Central memory CD4-positive, alpha-beta T cell (primary cell): ENCODE measurements around the gene PBXIP1.
"Not testable (repeated sequence)": the region's sequence is repeated elsewhere in the genome, so short reads cannot be mapped to it uniquely, and the experiment has no call there.

Experiments used
- DNase-seq: peaks from one replicate; pipeline ENCODE4 v3.0.0; 2022

PBXIP1 gene

GRCh38 chr1:154994591-154994990, 38.7 kb upstream of the PBXIP1 start:
- no peak for DNase-seq

- DNase-seq = no peak
Observed at GRCh38 chr1:154994269-154994587, 38.3 kb upstream of the PBXIP1 start.

- no peak for DNase-seq
Observed at GRCh38 chr1:154993572-154994268, 37.8 kb upstream of the PBXIP1 start, which contains the start of gene LENEP. Gene LENEP (plus strand): TSS chr1:154993586. CDS start chr1:154993608, 22 bp downstream.

GRCh38 chr1:154992721-154993571, 37.0 kb upstream of the PBXIP1 start:
- no peak for DNase-seq

- DNase-seq = no peak
Observed at GRCh38 chr1:154990276-154990675, 34.4 kb upstream of the PBXIP1 start.

- no peak for DNase-seq
Observed at GRCh38 chr1:154989195-154989860, 33.4 kb upstream of the PBXIP1 start.

GRCh38 chr1:154988058-154988954, 32.4 kb upstream of the PBXIP1 start:
- DNase-seq = no peak

GRCh38 chr1:154987326-154987725, 31.4 kb upstream of the PBXIP1 start:
- no peak for DNase-seq

- DNase-seq = not testable (repeated sequence)
Observed at GRCh38 chr1:154986736-154987135, 30.8 kb upstream of the PBXIP1 start.

- no peak for DNase-seq
Observed at GRCh38 chr1:154983776-154984466, 28.0 kb upstream of the PBXIP1 start.

- peak; percentile 97 for DNase-seq
Observed at GRCh38 chr1:154982897-154983648, 27.2 kb upstream of the PBXIP1 start, which contains the start of gene FLAD1. Gene FLAD1 (plus strand): TSS chr1:154983344. CDS start chr1:154983695, 351 bp downstream.

GRCh38 chr1:154982341-154982740, 26.4 kb upstream of the PBXIP1 start:
- DNase-seq = no peak

GRCh38 chr1:154978360-154978759, 22.5 kb upstream of the PBXIP1 start:
- no peak for DNase-seq

- not testable (repeated sequence) for DNase-seq
Observed at GRCh38 chr1:154977762-154978161, 21.9 kb upstream of the PBXIP1 start.

- DNase-seq = no peak
Observed at GRCh38 chr1:154975409-154976059, 19.6 kb upstream of the PBXIP1 start.

- peak; percentile 96 for DNase-seq
Observed at GRCh38 chr1:154974808-154975408, 19.0 kb upstream of the PBXIP1 start.

GRCh38 chr1:154974102-154974807, 18.4 kb upstream of the PBXIP1 start, which contains the start of gene CKS1B:
Gene CKS1B (plus strand): TSS chr1:154974681. CDS start chr1:154974746, 65 bp downstream.
- DNase-seq = peak; percentile 98

GRCh38 chr1:154973344-154974101, 17.6 kb upstream of the PBXIP1 start:
- DNase-seq = peak; percentile 85
